Activated CD8-positive, alpha-beta T cell treated with anti-CD3 and anti-CD28 coated beads, Interleukin-2, amount 10 ng/mL, durations not matched to agents 7 days and 5 days (primary cell): ENCODE results near the gene PTPRE. TPM values are rescaled to one million over a fixed set of nuclear protein-coding genes. Genes with fewer than 3 reads are reported as not detected.

Source experiments
- ATAC-seq: fragments of 150-1000 bp; cut with Tn5 transposase; one replicate; pipeline ENCODE4 v1.10.0; 2021; ENCODE audit warnings: moderate library complexity
- CTCF ChIA-PET: fragments of 350-600 bp; sonication (Branson Sonifier 250); formaldehyde crosslinking; loops from one replicate; lab custom pipeline; 2021; ENCODE audit warnings: antibody characterized with exemption; lab: Charles Lee
- POLR2A ChIA-PET: fragments of 350-600 bp; sonication (Branson Sonifier 250); formaldehyde crosslinking; loops from one replicate; lab custom pipeline; 2021; ENCODE audit warnings: antibody characterized with exemption; lab: Charles Lee
- DNase-seq: peaks from one replicate; pipeline ENCODE4 v3.0.0-alpha.2; 2020
- H3K27ac Mint-ChIP-seq: one replicate; pipeline ENCODE4 v1.8.0; 2021; ENCODE audit warnings: mild to moderate bottlenecking, mixed read lengths
- H3K27me3 Mint-ChIP-seq: one replicate; pipeline ENCODE4 v1.8.0; 2021; ENCODE audit warnings: low read depth, mixed read lengths
- H3K36me3 Mint-ChIP-seq: one replicate; pipeline ENCODE4 v1.8.0; 2021; ENCODE audit warnings: low read depth, mixed read lengths
- H3K4me1 Mint-ChIP-seq: one replicate; pipeline ENCODE4 v1.8.0; 2021; ENCODE audit warnings: low read depth, mixed read lengths
- H3K4me3 Mint-ChIP-seq: one replicate; pipeline ENCODE4 v1.8.0; 2021; ENCODE audit warnings: mild to moderate bottlenecking, mixed read lengths
- H3K9me3 Mint-ChIP-seq: one replicate; pipeline ENCODE4 v1.8.0; 2022; ENCODE audit warnings: mixed read lengths; ENCODE audit not compliant: insufficient read depth
- total RNA-seq, 2 experiments: library from RNA; stranded (reverse); gene quantifications; one replicate each; pipeline ENCODE4 v1.2.3, GENCODE V29; 2021

The PTPRE gene
- total RNA-seq, 2 experiments from 2014 or later: 21.4 to 24.5 TPM

- H3K4me1 Mint-ChIP-seq: peaks cover 27% of the 10 kb centered on the region
- ChIA-PET CTCF (interaction anchor here (1.1 to 1.5 kb wide), 7 partner anchors 13 to 91 kb away, joined by 3 to 5 read pairs (median 4); no protein-coding TSS in a partner anchor), POLR2A (interaction anchor here (0.8 to 1.8 kb wide), 6 partner anchors 10 to 38 kb away, joined by 3 to 10 read pairs (median 4); partner anchors contain the start of gene MKI67)
- no peaks in the 10 kb centered on the region for H3K27me3 Mint-ChIP-seq
- H3K36me3 Mint-ChIP-seq: peaks cover 39% of the 10 kb centered on the region
- H3K9me3 Mint-ChIP-seq: no peaks in the 10 kb centered on the region
- peak overlapping the region; percentile 75 for H3K27ac Mint-ChIP-seq
- no peak for DNase-seq
- no peak for ATAC-seq
- H3K4me3 Mint-ChIP-seq: peak overlapping the region; percentile 17
Measured at GRCh38 chr10:128102480-128103228, 195.8 kb downstream of the PTPRE start.

- Mint-ChIP-seq H3K4me1 (peaks cover 21% of the 10 kb centered on the region), H3K36me3 (peaks cover 33% of the 10 kb centered on the region), H3K9me3 (no peaks in the 10 kb centered on the region), H3K4me3 (peak overlapping the region; percentile 17), H3K27ac (peak overlapping the region; percentile 75), H3K27me3 (no peaks in the 10 kb centered on the region)
- ATAC-seq (peak; percentile 76), DNase-seq (peak; percentile 66)
- ChIA-PET CTCF (interaction anchor here (0.8 to 2.1 kb wide), 11 partner anchors 7 to 92 kb away, joined by 3 to 5 read pairs (median 4); no protein-coding TSS in a partner anchor), POLR2A (interaction anchor here (0.8 to 1.8 kb wide), 5 partner anchors 9 to 39 kb away, joined by 3 to 10 read pairs (median 4); partner anchors contain the start of gene MKI67)
Measured at GRCh38 chr10:128103229-128103714, 196.4 kb downstream of the PTPRE start.

GRCh38 chr10:128105383-128105782 lies 198.5 kb downstream of the PTPRE start:
- CTCF ChIA-PET: interaction anchor here (0.6 to 3.1 kb wide), 4 partner anchors 10 to 70 kb away, joined by 3 to 12 read pairs (median 5); no protein-coding TSS in a partner anchor
- no peaks in the 10 kb centered on the region for H3K27me3 Mint-ChIP-seq
- H3K27ac Mint-ChIP-seq: peak overlapping the region; percentile 67
- H3K4me1 Mint-ChIP-seq: peaks cover 9% of the 10 kb centered on the region
- H3K9me3 Mint-ChIP-seq: no peaks in the 10 kb centered on the region
- H3K4me3 Mint-ChIP-seq: no peak overlapping the region
- H3K36me3 Mint-ChIP-seq: peaks cover 13% of the 10 kb centered on the region
- POLR2A ChIA-PET: interaction anchor here (1.4 to 2.0 kb wide), 2 partner anchors 9 to 11 kb away, joined by 4 to 6 read pairs; no protein-coding TSS in a partner anchor
- DNase-seq (no peak), ATAC-seq (no peak)

- H3K27ac Mint-ChIP-seq: no peak overlapping the region
Measured at GRCh38 chr10:128109707-128110106, 202.8 kb downstream of the PTPRE start.

GRCh38 chr10:128110339-128110738 lies 203.4 kb downstream of the PTPRE start:
- Mint-ChIP-seq H3K27me3 (no peaks in the 10 kb centered on the region), H3K9me3 (no peaks in the 10 kb centered on the region), H3K27ac (no peak overlapping the region), H3K36me3 (peaks cover 21% of the 10 kb centered on the region), H3K4me1 (peaks cover 7% of the 10 kb centered on the region), H3K4me3 (no peak overlapping the region)
- no peak for ATAC-seq
- POLR2A ChIA-PET: interaction anchor here (0.8 to 1.6 kb wide), 2 partner anchors 14 to 62 kb away, joined by 3 to 5 read pairs; no protein-coding TSS in a partner anchor
- no peak for DNase-seq
- CTCF ChIA-PET: interaction anchor here (1.2 kb wide), 1 partner anchor 73 kb away, joined by 3 read pairs; no protein-coding TSS in a partner anchor

More at GRCh38 chr10:128109707-128110106, 202.8 kb downstream of the PTPRE start:
- no peaks in the 10 kb centered on the region for H3K9me3 Mint-ChIP-seq
- ATAC-seq (no peak), DNase-seq (no peak)
- ChIA-PET POLR2A (interaction anchor here (1.5 kb wide), 1 partner anchor 13 kb away, joined by 4 read pairs; no protein-coding TSS in a partner anchor), CTCF (interaction anchor here (1.0 kb wide), 1 partner anchor 69 kb away, joined by 3 read pairs; no protein-coding TSS in a partner anchor)
- peaks cover 15% of the 10 kb centered on the region for H3K36me3 Mint-ChIP-seq
- H3K4me3 Mint-ChIP-seq: no peak overlapping the region
- H3K4me1 Mint-ChIP-seq: peaks cover 5% of the 10 kb centered on the region
- H3K27me3 Mint-ChIP-seq: no peaks in the 10 kb centered on the region

- POLR2A ChIA-PET: interaction anchor here (1.0 to 1.6 kb wide), 3 partner anchors 8 to 14 kb away, joined by 3 to 5 read pairs (median 4); no protein-coding TSS in a partner anchor
Measured at GRCh38 chr10:128111696-128112095, 204.8 kb downstream of the PTPRE start.

GRCh38 chr10:128113026-128113425 lies 206.1 kb downstream of the PTPRE start:
- no peak overlapping the region for H3K27ac Mint-ChIP-seq
- H3K4me1 Mint-ChIP-seq: peaks cover 10% of the 10 kb centered on the region
- H3K27me3 Mint-ChIP-seq: no peaks in the 10 kb centered on the region
- no peak for ATAC-seq
- H3K9me3 Mint-ChIP-seq: no peaks in the 10 kb centered on the region
- DNase-seq: no peak
- peaks cover 43% of the 10 kb centered on the region for H3K36me3 Mint-ChIP-seq
- ChIA-PET CTCF (no interaction called here), POLR2A (interaction anchor here (1.1 to 1.2 kb wide), 4 partner anchors 10 to 65 kb away, joined by 3 to 4 read pairs (median 3); no protein-coding TSS in a partner anchor)
- no peak overlapping the region for H3K4me3 Mint-ChIP-seq

More at GRCh38 chr10:128111696-128112095, 204.8 kb downstream of the PTPRE start:
- no peak for DNase-seq
- Mint-ChIP-seq H3K27ac (no peak overlapping the region), H3K4me1 (peaks cover 10% of the 10 kb centered on the region), H3K9me3 (no peaks in the 10 kb centered on the region), H3K4me3 (no peak overlapping the region), H3K36me3 (peaks cover 34% of the 10 kb centered on the region), H3K27me3 (no peaks in the 10 kb centered on the region)
- CTCF ChIA-PET: interaction anchor here (1.2 kb wide), 1 partner anchor 75 kb away, joined by 3 read pairs; no protein-coding TSS in a partner anchor
- no peak for ATAC-seq

GRCh38 chr10:128114901-128115300 lies 208.0 kb downstream of the PTPRE start:
- Mint-ChIP-seq H3K36me3 (peaks cover 59% of the 10 kb centered on the region), H3K4me3 (no peak overlapping the region), H3K4me1 (peaks cover 24% of the 10 kb centered on the region), H3K27me3 (no peaks in the 10 kb centered on the region), H3K27ac (no peak overlapping the region), H3K9me3 (no peaks in the 10 kb centered on the region)
- CTCF ChIA-PET: interaction anchor here (1.1 to 2.6 kb wide), 6 partner anchors 9 to 64 kb away, joined by 3 to 12 read pairs (median 3); no protein-coding TSS in a partner anchor
- ATAC-seq: no peak
- no peak for DNase-seq
- POLR2A ChIA-PET: interaction anchor here (1.6 to 2.7 kb wide), 3 partner anchors 10 to 15 kb away, joined by 4 to 17 read pairs (median 6); partner anchors contain the start of gene MKI67

GRCh38 chr10:128115356-128115755 lies 208.5 kb downstream of the PTPRE start:
- ChIA-PET CTCF (interaction anchor here (1.1 to 2.6 kb wide), 6 partner anchors 9 to 63 kb away, joined by 3 to 12 read pairs (median 3); no protein-coding TSS in a partner anchor), POLR2A (interaction anchor here (1.6 to 2.7 kb wide), 3 partner anchors 10 to 16 kb away, joined by 4 to 17 read pairs (median 6); partner anchors contain the start of gene MKI67)
- H3K27ac Mint-ChIP-seq: no peak overlapping the region
- peaks cover 29% of the 10 kb centered on the region for H3K4me1 Mint-ChIP-seq
- H3K36me3 Mint-ChIP-seq: peaks cover 63% of the 10 kb centered on the region
- no peak for ATAC-seq
- no peak for DNase-seq
- no peaks in the 10 kb centered on the region for H3K27me3 Mint-ChIP-seq
- no peak overlapping the region for H3K4me3 Mint-ChIP-seq
- H3K9me3 Mint-ChIP-seq: no peaks in the 10 kb centered on the region

GRCh38 chr10:128116187-128116586 lies 209.3 kb downstream of the PTPRE start:
- ChIA-PET POLR2A (interaction anchor here (0.8 to 2.7 kb wide), 4 partner anchors 8 to 13 kb away, joined by 4 to 17 read pairs (median 6); partner anchors contain the start of gene MKI67), CTCF (interaction anchor here (0.7 to 2.6 kb wide), 13 partner anchors 10 to 96 kb away, joined by 3 to 12 read pairs (median 3); no protein-coding TSS in a partner anchor)
- DNase-seq: no peak
- Mint-ChIP-seq H3K36me3 (peaks cover 70% of the 10 kb centered on the region), H3K27ac (no peak overlapping the region), H3K27me3 (no peaks in the 10 kb centered on the region), H3K4me1 (peaks cover 37% of the 10 kb centered on the region), H3K4me3 (no peak overlapping the region), H3K9me3 (no peaks in the 10 kb centered on the region)
- ATAC-seq: no peak
